Naive thymus-derived CD4-positive, alpha-beta T cell (primary cell): ENCODE measurements around the gene TNRC6B. TPM values are rescaled to one million over a fixed set of nuclear protein-coding genes. Genes with fewer than 3 reads are reported as not detected.
A peak's percentile ranks its signal among the peaks of the same experiment; 100 is the strongest.

Experiments used
- ATAC-seq: fragments of 150-1000 bp; cut with Tn5 transposase; 2 replicates; pipeline ENCODE4 v1.10.0; 2021; ENCODE audit warnings: mild to moderate bottlenecking, moderate library complexity
- CTCF ChIA-PET: fragments of 350-600 bp; sonication (Branson Sonifier 250); formaldehyde crosslinking; loops from one replicate; lab custom pipeline; 2021; ENCODE audit warnings: antibody characterized with exemption; lab: Charles Lee
- POLR2A ChIA-PET: fragments of 350-600 bp; sonication (Branson Sonifier 250); formaldehyde crosslinking; loops from one replicate; lab custom pipeline; 2021; ENCODE audit warnings: antibody characterized with exemption, inconsistent platforms; lab: Charles Lee
- DNase-seq, 9 donors: peaks; one replicate each; pipeline versions ENCODE4 v3.0.0 to v3.0.0-alpha.2; 2020 to 2022; ENCODE audit warnings: mixed read lengths in 1 of 9
- H3K27ac ChIP-seq: one replicate; pipeline ENCODE4 v1.7.0; 2013; ENCODE audit warnings: mild to moderate bottlenecking, low read depth, low read length, moderate library complexity
- H3K27me3 ChIP-seq, 2 donors: one replicate each; pipeline ENCODE4 v1.7.0; 2013; ENCODE audit warnings: low read length in 2 of 2, mild to moderate bottlenecking in 2 of 2, moderate library complexity in 2 of 2; ENCODE audit not compliant: control insufficient read depth in 2 of 2, insufficient read depth in 2 of 2
- H3K36me3 ChIP-seq, 3 experiments: 1 replicate in 2 of 3; 2 replicates in 1 of 3; pipeline ENCODE4 v1.7.0; 2013; ENCODE audit warnings: low read length in 3 of 3, mild to moderate bottlenecking in 3 of 3, moderate library complexity in 1 of 3; ENCODE audit not compliant: insufficient read depth in 3 of 3, control insufficient read depth in 2 of 3
- H3K4me1 ChIP-seq, 2 donors: one replicate each; pipeline ENCODE4 v1.7.0; 2013; ENCODE audit warnings: low read length in 2 of 2, mild to moderate bottlenecking in 2 of 2, moderate library complexity in 1 of 2; ENCODE audit not compliant: control insufficient read depth in 2 of 2, insufficient read depth in 2 of 2
- H3K4me3 ChIP-seq: 2 replicates; pipeline ENCODE4 v1.7.0; 2013; ENCODE audit warnings: mild to moderate bottlenecking, low read length
- H3K9me3 ChIP-seq, 3 experiments: 1 replicate in 2 of 3; 2 replicates in 1 of 3; pipeline ENCODE4 v1.7.0; 2013; ENCODE audit warnings: low read length in 3 of 3; ENCODE audit not compliant: control insufficient read depth in 2 of 3
- H3K27ac Mint-ChIP-seq, 9 donors: one replicate each; pipeline ENCODE4 v1.8.0; 2020 to 2022; ENCODE audit warnings: mixed read lengths in 9 of 9, mild to moderate bottlenecking in 8 of 9, moderate library complexity in 5 of 9, inconsistent platforms in 2 of 9
- H3K27me3 Mint-ChIP-seq, 5 donors: one replicate each; pipeline ENCODE4 v1.8.0; 2021 to 2022; ENCODE audit warnings: mixed read lengths in 5 of 5, mild to moderate bottlenecking in 1 of 5
- H3K36me3 Mint-ChIP-seq, 5 donors: one replicate each; pipeline ENCODE4 v1.8.0; 2020 to 2022; ENCODE audit warnings: mixed read lengths in 5 of 5, mild to moderate bottlenecking in 3 of 5, inconsistent platforms in 1 of 5
- H3K4me1 Mint-ChIP-seq, 7 donors: one replicate each; pipeline ENCODE4 v1.8.0; 2020 to 2022; ENCODE audit warnings: mixed read lengths in 7 of 7, mild to moderate bottlenecking in 3 of 7, inconsistent platforms in 1 of 7
- H3K4me3 Mint-ChIP-seq, 10 donors: one replicate each; pipeline ENCODE4 v1.8.0; 2020 to 2022; ENCODE audit warnings: mild to moderate bottlenecking in 10 of 10, mixed read lengths in 10 of 10, moderate library complexity in 6 of 10, inconsistent platforms in 2 of 10
- H3K9me3 Mint-ChIP-seq, 11 donors: one replicate each; pipeline ENCODE4 v1.8.0; 2020 to 2022; ENCODE audit warnings: mixed read lengths in 11 of 11, mild to moderate bottlenecking in 4 of 11, inconsistent platforms in 1 of 11, moderate library complexity in 1 of 11
- intact Hi-C, 2 donors: fragments of 100-400 bp; cut with micrococcal nuclease; formaldehyde crosslinking; loops; one replicate each; pipeline ENCODE4 v1.15.1; 2023
- polyA plus RNA-seq, 2 donors: library from polyadenylated mRNA; unstranded; fragments of 300-500 nt; fragmentation: Illumina TruSeq; gene quantifications; one replicate each; pipeline ENCODE4 v1.2.3, GENCODE V29; 2021
- total RNA-seq, 6 experiments: library from RNA in 5 of 6; stranded (reverse) in 5 of 6; gene quantifications; 1 replicate in 5 of 6; 2 replicates in 1 of 6; pipeline ENCODE4 v1.2.3 and lab custom pipeline; 2021 to 2026

TNRC6B gene
- total RNA-seq, result 100 to 1,000 TPM in 4 of 5 experiments, 10 to 100 TPM in 1; 67.4 to 165 (median 146) TPM
- 100 to 1,000 TPM; 102 to 119 TPM for polyA plus RNA-seq
- 500 reads per million, percentile 98 among the genes with 10 or more reads in this experiment for total RNA-seq (lab: John Stamatoyannopoulos, UW)

GRCh38 chr22:40177738-40178416 lies at the start of gene TNRC6B:
Gene TNRC6B, plus strand, starts transcription at chr22:40177925. Its CDS starts 211 bp downstream, at chr22:40178136.
- H3K9me3 ChIP-seq, result no peaks in the 10 kb centered on the region
- ChIA-PET CTCF (interaction anchor here (0.9 to 2.4 kb wide), 3 partner anchors 13 to 171 kb away, joined by 3 to 14 read pairs (median 3); no protein-coding TSS in a partner anchor), POLR2A (interaction anchor here (0.5 to 4.5 kb wide), 25 partner anchors 10 to 1290 kb away, joined by 3 to 39 read pairs (median 3); partner anchors contain the start of genes ADSL and PHF5A)
- H3K27ac Mint-ChIP-seq, result peak within 1 kb of the TSS; percentile 85 to 94 (median 91)
- peaks cover 0 to 8% (median 4%) of the 10 kb centered on the region in 5 donors for H3K36me3 Mint-ChIP-seq
- no peaks in the 10 kb centered on the region for H3K36me3 ChIP-seq
- peak; percentile 98 for ATAC-seq
- intact Hi-C loops, result loop anchor here (1.0 to 10.0 kb wide), 18 partner anchors 25 to 658 kb away; partner anchors contain the start of genes MRTFA (in 2 of the 2), RPS19BP1 (in 2 of the 2), ADSL (in 1 of the 2) and ATF4 (in 1 of the 2)
- H3K4me3 ChIP-seq, result peak within 1 kb of the TSS; percentile 72
- peak within 1 kb of the TSS; percentile 71 for H3K27ac ChIP-seq
- peaks cover 35 to 44% of the 10 kb centered on the region in 2 donors for H3K4me1 ChIP-seq
- H3K27me3 Mint-ChIP-seq, result no peaks in the 10 kb centered on the region
- peaks cover 0 to 2% (median 0%) of the 10 kb centered on the region in 11 donors for H3K9me3 Mint-ChIP-seq
- H3K4me1 Mint-ChIP-seq, result peaks cover 38 to 77% (median 63%) of the 10 kb centered on the region in 7 donors
- peak within 1 kb of the TSS; percentile 80 to 97 (median 90) for H3K4me3 Mint-ChIP-seq
- peak in 8 of 9 donors; percentile 68 to 95 (median 90) for DNase-seq
- H3K27me3 ChIP-seq, result no peaks in the 10 kb centered on the region

DNA sequence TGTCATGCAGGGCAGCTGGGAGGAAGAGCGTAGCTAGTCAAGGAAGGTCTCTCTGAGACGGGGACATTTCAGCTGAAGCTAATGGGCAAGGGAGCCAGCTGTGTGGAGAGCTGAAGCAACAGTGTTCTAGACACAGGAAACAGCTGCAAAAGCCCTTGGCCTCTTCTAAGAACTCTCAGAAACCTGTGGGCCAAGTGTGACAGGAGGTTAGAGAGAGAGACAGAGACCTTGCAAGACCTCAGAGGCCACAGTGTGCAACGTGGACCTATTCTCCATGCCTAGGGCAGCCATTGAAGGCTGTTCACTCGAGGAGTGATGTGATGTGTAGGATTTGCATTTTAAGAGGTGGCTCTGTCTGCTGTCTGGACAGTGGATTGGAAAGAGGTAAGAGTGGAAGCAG lies 48.7 kb upstream of the TNRC6B start:
- Histone ChIP-seq H3K4me1 (no peaks in the 10 kb centered on the region), H3K4me3 (no peak overlapping the region), H3K36me3 (peaks cover 0 to 18% (median 7%) of the 10 kb centered on the region in 3 experiments), H3K9me3 (no peaks in the 10 kb centered on the region), H3K27me3 (no peaks in the 10 kb centered on the region), H3K27ac (no peak overlapping the region)
- CTCF ChIA-PET, result no interaction called here
- Mint-ChIP-seq H3K9me3 (no peaks in the 10 kb centered on the region), H3K4me3 (peak overlapping the region in 7 of 10 donors; percentile 1 to 81 (median 34)), H3K4me1 (peaks cover 23 to 55% (median 44%) of the 10 kb centered on the region in 7 donors), H3K27me3 (no peaks in the 10 kb centered on the region), H3K36me3 (peaks cover 4 to 54% (median 44%) of the 10 kb centered on the region in 5 donors), H3K27ac (peak overlapping the region in 6 of 9 donors; percentile 32 to 85 (median 54))
- POLR2A ChIA-PET, result interaction anchor here (1.0 to 1.1 kb wide), 2 partner anchors 32 to 85 kb away, joined by 5 to 7 read pairs; no protein-coding TSS in a partner anchor
- ATAC-seq (peak; percentile 83), DNase-seq (peak in 1 of 9 donors; percentile 24)
- intact Hi-C loops, result loop anchor here in 1 of 2 donors (5.0 kb wide), 1 partner anchor 72 kb away; no protein-coding TSS in a partner anchor

- peaks cover 0 to 24% (median 4%) of the 10 kb centered on the region in 3 experiments for H3K36me3 ChIP-seq
- no peaks in the 10 kb centered on the region for H3K9me3 ChIP-seq
- ChIA-PET POLR2A (interaction anchor here (0.6 to 2.0 kb wide), 2 partner anchors 56 to 83 kb away, joined by 3 to 4 read pairs; no protein-coding TSS in a partner anchor), CTCF (interaction anchor here (0.7 to 1.0 kb wide), 2 partner anchors 83 to 171 kb away, joined by 3 to 4 read pairs; no protein-coding TSS in a partner anchor)
- DNase-seq (no peak), ATAC-seq (no peak)
- Mint-ChIP-seq H3K36me3 (peaks cover 8 to 52% (median 22%) of the 10 kb centered on the region in 5 donors), H3K4me1 (peaks cover 4 to 33% (median 26%) of the 10 kb centered on the region in 7 donors), H3K9me3 (peaks cover 0 to 2% (median 0%) of the 10 kb centered on the region in 11 donors), H3K27ac (peak overlapping the region in 4 of 9 donors; percentile 15 to 65 (median 56)), H3K4me3 (no peak overlapping the region), H3K27me3 (no peaks in the 10 kb centered on the region)
- no peak overlapping the region for H3K4me3 ChIP-seq
- H3K27me3 ChIP-seq, result no peaks in the 10 kb centered on the region
- H3K27ac ChIP-seq, result no peak overlapping the region
- intact Hi-C loops, result no loop called here
- no peaks in the 10 kb centered on the region for H3K4me1 ChIP-seq
Measured at GRCh38 chr22:40137132-40137531, 40.6 kb upstream of the TNRC6B start.

GRCh38 chr22:40138866-40139265 lies 38.9 kb upstream of the TNRC6B start:
- DNase-seq, result no peak
- H3K9me3 Mint-ChIP-seq, result peaks cover 0 to 2% (median 0%) of the 10 kb centered on the region in 11 donors
- no peak overlapping the region for H3K4me3 Mint-ChIP-seq
- Histone ChIP-seq H3K27ac (no peak overlapping the region), H3K4me1 (no peaks in the 10 kb centered on the region), H3K9me3 (no peaks in the 10 kb centered on the region), H3K4me3 (no peak overlapping the region), H3K27me3 (no peaks in the 10 kb centered on the region), H3K36me3 (peaks cover 0 to 27% (median 4%) of the 10 kb centered on the region in 3 experiments)
- H3K27me3 Mint-ChIP-seq, result no peaks in the 10 kb centered on the region
- peak overlapping the region in 6 of 9 donors; percentile 1 to 63 (median 40) for H3K27ac Mint-ChIP-seq
- H3K4me1 Mint-ChIP-seq, result peaks cover 4 to 32% (median 20%) of the 10 kb centered on the region in 7 donors
- intact Hi-C loops, result no loop called here
- CTCF ChIA-PET, result interaction anchor here (0.6 kb wide), 1 partner anchor 491 kb away, joined by 3 read pairs; no protein-coding TSS in a partner anchor
- peaks cover 8 to 47% (median 16%) of the 10 kb centered on the region in 5 donors for H3K36me3 Mint-ChIP-seq
- ATAC-seq, result no peak
- POLR2A ChIA-PET, result no interaction called here

GRCh38 chr22:40147388-40148176 lies 30.1 kb upstream of the TNRC6B start:
- intact Hi-C loops, result no loop called here
- H3K9me3 ChIP-seq, result no peaks in the 10 kb centered on the region
- no peaks in the 10 kb centered on the region for H3K9me3 Mint-ChIP-seq
- no peaks in the 10 kb centered on the region for H3K4me1 ChIP-seq
- ATAC-seq, result no peak
- no peak overlapping the region for H3K4me3 ChIP-seq
- H3K4me1 Mint-ChIP-seq, result peaks cover 4 to 44% (median 23%) of the 10 kb centered on the region in 7 donors
- no peak overlapping the region for H3K4me3 Mint-ChIP-seq
- H3K27me3 Mint-ChIP-seq, result no peaks in the 10 kb centered on the region
- peaks cover 3 to 34% (median 17%) of the 10 kb centered on the region in 5 donors for H3K36me3 Mint-ChIP-seq
- POLR2A ChIA-PET, result no interaction called here
- no peak overlapping the region for H3K27ac ChIP-seq
- peak overlapping the region in 6 of 9 donors; percentile 2 to 84 (median 36) for H3K27ac Mint-ChIP-seq
- H3K36me3 ChIP-seq, result peaks cover 0 to 8% (median 4%) of the 10 kb centered on the region in 3 experiments
- DNase-seq, result no peak
- CTCF ChIA-PET, result no interaction called here
- no peaks in the 10 kb centered on the region for H3K27me3 ChIP-seq
